Activated CD4-positive, alpha-beta T cell treated with anti-CD3 and anti-CD28 coated beads, Interleukin-10, Interleukin-2, amounts not matched to agents 100 ng/mL and 50 ng/mL, durations not matched to agents 16 hours and 8 hours (primary cell): Measurements from ENCODE around the gene WWP2.

Experiments
- DNase-seq: peaks from one replicate; pipeline ENCODE4 v3.0.0-alpha.2; 2020

The WWP2 gene

GRCh38 chr16:69893106-69893505, 131.0 kb downstream of the WWP2 start:
- DNase-seq: no peak

- no peak for DNase-seq
Measured at GRCh38 chr16:69894676-69895075, 132.5 kb downstream of the WWP2 start.

- DNase-seq: no peak
Measured at GRCh38 chr16:69903865-69904415, 141.8 kb downstream of the WWP2 start.

- no peak for DNase-seq
Measured at GRCh38 chr16:69904495-69905170, 142.5 kb downstream of the WWP2 start.

GRCh38 chr16:69905171-69905555, 143.0 kb downstream of the WWP2 start:
- DNase-seq: no peak

- DNase-seq: no peak
Measured at GRCh38 chr16:69906838-69907401, 144.8 kb downstream of the WWP2 start.

- DNase-seq: no peak
Measured at GRCh38 chr16:69909043-69909442, 146.9 kb downstream of the WWP2 start.

- DNase-seq: no peak
Measured at GRCh38 chr16:69909760-69910159, 147.6 kb downstream of the WWP2 start.

- DNase-seq: no peak
Measured at GRCh38 chr16:69910964-69911363, 148.8 kb downstream of the WWP2 start.

- no peak for DNase-seq
Measured at GRCh38 chr16:69916462-69916861, 154.3 kb downstream of the WWP2 start.

- DNase-seq: no peak
Measured at GRCh38 chr16:69917311-69917710, 155.2 kb downstream of the WWP2 start.

GRCh38 chr16:69917739-69918138, 155.6 kb downstream of the WWP2 start:
- no peak for DNase-seq

- no peak for DNase-seq
Measured at GRCh38 chr16:69918241-69918640, 156.1 kb downstream of the WWP2 start.

GRCh38 chr16:69921127-69921526, 159.0 kb downstream of the WWP2 start:
- DNase-seq: no peak

- DNase-seq: no peak
Measured at GRCh38 chr16:69922200-69922599, 160.1 kb downstream of the WWP2 start.

- no peak for DNase-seq
Measured at GRCh38 chr16:69924041-69924775, 162.1 kb downstream of the WWP2 start.

GRCh38 chr16:69924777-69925191, 162.7 kb downstream of the WWP2 start:
- DNase-seq: no peak

GRCh38 chr16:69925311-69925710, 163.2 kb downstream of the WWP2 start:
- DNase-seq: no peak

GRCh38 chr16:69926241-69926640, 164.1 kb downstream of the WWP2 start:
- no peak for DNase-seq

- DNase-seq: no peak
Measured at GRCh38 chr16:69927056-69927757, 165.1 kb downstream of the WWP2 start.

GRCh38 chr16:69928856-69929400, 166.8 kb downstream of the WWP2 start:
- DNase-seq: no peak

- DNase-seq: no peak
Measured at GRCh38 chr16:69929480-69929879, 167.3 kb downstream of the WWP2 start.
